HK-2 (cell line): ENCODE results near the gene CYP2S1.
"Not testable (repeated sequence)": the region's sequence is repeated elsewhere in the genome, so short reads cannot be mapped to it uniquely, and the experiment has no call there.

Source experiments
- DNase-seq: peaks from one replicate; pipeline ENCODE4 v3.0.0-alpha.2; 2018; ENCODE audit not compliant: unreplicated experiment

Gene CYP2S1

DNA sequence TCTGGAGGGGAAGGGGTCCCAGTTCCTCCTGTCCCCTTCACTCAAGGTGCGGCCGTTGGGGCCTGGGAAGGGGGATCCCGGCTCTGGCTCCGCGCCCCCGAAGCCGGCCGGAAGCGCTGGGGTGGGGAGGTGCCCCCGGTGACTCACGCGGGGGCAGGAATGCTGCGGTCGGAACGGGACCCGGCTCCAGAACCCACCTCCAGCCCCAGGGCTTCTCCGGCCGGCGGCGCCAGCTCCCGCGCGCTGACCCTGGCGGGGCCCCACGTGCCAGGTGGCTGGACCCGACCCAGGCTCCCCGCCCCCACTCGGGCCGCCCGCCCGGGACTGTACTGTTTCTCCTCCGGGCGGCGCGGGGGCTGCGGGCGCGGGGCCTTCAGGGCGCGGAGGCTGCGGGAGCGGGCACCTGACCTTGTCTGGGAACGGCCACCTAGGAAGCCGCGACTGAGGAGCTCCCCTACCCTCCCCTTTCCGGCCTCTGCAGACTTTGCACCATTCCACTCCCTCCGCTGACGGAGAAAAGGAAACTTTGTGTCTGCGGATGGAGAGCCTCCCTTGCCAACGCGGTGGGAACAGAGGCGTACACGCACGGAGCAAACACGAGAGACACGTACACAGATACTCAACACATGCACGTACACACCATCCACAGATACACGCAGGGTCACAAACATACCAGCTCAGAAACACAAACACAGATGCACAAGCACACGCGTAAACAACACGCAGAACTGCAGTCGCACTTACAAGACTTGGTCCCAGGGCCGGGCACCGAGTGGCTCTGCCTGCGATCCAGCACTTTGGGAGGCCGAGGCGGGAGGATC is 33.2 kb downstream of the CYP2S1 start:
- peak; percentile 95 for DNase-seq

DNA sequence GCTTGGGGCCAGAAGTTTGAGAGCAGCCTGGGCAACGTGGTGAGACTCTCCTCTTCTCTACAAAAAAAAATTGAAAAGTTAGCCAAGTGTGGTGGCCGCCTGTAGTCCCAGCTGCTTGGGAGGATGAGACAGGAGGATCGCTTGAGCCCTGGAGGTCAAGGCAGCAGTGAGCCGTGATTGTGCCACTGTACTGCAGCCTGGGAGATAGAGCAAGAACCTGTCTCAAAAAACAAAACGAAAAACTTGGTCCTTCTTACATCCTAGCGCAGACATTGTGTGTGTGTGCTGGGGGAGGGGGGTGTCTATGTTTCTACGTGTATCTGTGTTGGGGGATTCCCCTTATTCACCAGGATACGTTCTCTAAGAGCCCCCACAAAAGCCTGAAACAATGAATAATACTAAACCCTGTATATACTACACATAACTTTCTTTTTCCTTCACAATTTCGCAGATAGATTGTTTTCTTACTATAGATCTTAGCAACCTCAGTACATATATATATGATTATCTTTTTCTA is 33.9 kb downstream of the CYP2S1 start:
- no peak for DNase-seq

DNA sequence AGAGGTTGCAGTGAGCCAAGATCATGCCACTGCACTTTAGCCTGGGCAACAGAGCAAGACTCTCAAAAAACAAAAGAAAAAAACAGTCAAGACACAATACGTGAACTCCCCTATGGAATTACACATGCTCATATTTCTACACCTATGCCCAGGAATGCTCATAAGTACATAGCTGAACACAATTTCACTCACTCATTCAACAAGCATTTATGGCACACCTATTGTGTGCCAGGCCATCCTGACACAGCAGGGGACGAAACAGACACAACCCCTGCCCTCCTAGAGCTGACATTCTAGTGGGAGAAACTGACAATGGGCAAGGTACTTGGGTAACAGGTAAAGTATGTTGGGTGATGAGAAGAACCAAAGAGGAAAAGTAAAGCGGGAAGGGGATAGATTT is 35.5 kb downstream of the CYP2S1 start:
- no peak for DNase-seq

DNA sequence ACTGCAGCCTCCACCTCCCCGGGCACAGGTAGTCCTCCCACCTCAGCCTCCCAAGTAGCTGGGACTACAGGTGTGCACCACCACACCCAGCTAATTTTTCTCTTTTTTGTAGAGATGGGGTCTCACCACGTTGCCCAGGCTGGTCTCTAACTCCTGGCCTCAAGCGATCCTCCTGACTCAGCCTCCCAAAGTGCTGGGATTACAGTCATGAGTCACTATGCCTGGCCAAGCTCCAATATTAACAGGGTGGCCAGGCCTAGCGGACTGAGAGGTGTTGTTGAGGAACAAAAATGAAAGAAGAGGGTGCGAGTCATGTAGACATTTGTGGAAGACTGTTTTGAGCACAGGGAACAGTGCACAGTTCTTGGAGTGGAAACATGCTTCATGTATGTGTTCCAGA is 36.3 kb downstream of the CYP2S1 start:
- not testable (repeated sequence) for DNase-seq

DNA sequence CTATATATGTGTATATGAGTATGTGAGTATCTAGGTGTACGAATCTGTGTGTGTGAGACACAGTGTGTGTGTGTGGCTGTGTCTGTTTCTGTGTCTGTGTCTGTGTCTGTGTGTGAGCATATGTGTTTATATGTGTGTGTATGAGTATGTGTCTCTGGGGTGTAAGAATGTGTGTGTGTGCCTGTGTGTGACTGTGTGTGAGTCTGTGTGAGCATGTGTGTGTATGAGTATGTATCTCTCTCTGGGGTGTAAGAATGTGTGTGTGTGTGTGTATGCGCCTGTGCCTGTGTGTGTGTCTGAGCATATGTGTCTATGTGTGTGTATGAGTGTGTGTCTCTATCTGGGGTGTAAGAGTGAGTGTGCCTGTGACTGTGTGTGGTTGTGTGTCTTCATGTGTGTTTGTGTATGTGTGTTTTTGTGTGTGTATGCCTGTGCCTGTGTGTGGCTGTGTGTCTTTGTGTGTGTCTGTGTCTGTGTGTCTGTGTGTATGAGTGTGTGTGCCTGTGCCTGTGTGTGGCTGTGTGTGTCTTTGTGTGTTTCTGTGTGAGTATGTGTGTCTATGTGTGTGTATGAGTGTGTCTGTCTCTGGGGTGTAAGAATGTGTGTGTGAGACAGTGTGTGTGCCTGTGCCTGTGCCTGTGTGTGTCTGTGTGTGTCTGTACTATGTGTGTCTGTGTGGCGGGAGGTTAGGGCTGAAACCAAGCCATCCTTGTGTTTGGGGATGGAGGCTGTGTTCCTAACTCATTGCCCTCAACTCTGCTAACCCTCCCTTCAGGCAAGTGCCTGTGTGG is 37.2 kb downstream of the CYP2S1 start:
- no peak for DNase-seq

DNA sequence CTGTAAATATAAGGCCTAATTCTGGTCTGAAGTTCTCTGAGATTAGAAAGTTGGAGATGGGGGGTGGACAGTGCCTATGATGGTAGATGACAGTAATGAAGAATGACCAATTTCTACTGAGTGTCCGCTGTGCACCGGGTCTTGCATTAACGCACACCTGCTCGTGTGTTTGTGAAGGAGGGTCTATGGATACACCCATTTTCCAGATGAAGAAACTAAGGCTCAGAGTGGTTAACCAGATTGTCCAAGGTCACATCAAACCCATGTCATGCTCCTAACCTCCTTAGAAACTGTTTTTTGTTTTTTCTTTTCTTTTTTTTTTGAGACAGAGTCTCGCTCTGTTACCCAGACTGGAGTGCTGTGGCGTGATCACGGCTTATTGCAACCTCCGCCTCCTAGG is 39.7 kb downstream of the CYP2S1 start:
- no peak for DNase-seq

DNA sequence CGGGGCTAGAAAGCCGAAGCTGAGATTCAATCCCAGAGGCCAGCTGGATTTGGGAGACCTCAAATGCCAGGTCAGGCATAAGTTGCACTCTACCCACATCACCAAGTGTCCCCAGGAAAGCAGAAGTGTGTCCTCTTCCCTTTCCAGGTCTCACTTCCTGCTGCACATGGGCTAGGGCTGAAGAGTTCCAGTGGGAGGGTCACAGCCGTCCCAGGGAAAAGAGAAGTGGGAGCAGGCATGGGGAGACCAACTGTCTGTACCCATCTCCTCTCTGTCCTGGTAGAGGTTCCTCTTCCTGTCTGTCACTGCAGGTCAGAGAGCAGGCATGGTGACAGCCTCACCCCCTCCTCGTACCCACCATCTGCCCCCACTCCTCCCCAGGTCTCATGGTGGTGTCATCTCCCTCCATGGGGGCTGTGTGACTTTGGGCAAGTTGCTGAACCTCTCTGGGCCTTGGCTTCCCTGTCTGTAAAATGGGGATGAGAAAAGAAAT is 40.8 kb downstream of the CYP2S1 start:
- DNase-seq = no peak

DNA sequence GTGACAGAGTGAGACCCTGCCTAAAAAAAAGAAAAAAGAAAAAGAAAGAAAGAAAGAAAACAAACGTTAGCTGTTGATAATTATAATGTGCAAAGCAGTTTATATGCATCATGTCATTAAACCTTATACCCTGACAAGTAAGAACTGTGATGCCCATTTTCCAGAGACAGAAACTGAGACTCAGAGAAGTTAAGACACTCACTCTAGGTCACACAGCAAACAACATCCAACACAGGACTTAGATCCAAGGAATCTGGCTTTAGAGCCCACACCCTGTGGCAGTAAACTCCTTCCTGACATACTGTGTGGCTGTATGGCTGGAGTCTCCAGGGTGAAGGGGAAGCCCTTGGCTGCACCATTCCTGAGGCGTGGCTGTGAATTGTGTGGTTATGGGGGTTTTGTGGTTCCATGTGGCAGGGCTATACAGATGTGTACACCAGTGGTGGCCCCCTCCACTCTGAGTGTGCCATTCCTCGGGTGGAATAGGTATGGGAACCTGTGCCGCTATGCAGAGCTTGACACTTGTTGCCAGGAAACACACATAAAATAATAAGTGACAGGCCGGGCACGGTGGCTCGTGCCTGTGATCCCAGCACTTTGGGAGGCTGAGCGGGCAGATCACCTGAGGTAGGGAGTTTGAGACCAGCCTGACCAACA is 41.6 kb downstream of the CYP2S1 start:
- no peak for DNase-seq

DNA sequence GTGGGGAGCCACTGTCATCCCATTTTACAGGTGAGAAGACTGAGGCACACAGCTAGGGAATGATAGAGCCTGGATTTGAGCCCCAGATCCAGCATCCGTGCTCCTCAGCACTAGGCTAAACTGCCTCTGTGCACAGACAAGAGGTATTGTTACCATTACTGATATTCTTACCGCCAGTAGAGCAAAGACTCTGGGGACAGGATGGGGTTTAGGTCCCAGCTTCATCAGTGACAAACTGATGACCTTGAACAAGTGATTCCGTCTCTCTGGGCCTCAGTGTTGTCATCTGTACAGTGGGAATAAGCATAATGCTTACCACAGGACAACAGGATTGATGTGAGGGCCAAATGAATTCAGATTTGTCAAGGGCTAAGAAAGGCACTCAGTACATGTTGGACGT is 42.5 kb downstream of the CYP2S1 start:
- no peak for DNase-seq

DNA sequence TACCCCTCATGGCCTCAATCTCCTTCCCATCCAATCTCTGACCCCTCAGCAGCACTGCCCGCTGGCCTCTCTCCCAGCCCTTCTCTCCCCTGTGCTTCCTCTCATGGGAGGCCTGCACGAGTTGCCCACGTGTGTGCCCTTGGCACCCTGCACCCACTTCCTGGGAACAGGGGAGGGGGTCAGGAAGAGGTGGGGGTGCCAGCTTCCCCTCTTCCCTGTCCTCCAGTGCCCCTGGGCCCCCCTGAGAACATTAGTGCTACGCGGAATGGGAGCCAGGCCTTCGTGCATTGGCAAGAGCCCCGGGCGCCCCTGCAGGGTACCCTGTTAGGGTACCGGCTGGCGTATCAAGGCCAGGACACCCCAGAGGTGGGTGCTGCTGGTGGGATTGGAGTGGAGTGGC is 45.2 kb downstream of the CYP2S1 start:
- DNase-seq = no peak

DNA sequence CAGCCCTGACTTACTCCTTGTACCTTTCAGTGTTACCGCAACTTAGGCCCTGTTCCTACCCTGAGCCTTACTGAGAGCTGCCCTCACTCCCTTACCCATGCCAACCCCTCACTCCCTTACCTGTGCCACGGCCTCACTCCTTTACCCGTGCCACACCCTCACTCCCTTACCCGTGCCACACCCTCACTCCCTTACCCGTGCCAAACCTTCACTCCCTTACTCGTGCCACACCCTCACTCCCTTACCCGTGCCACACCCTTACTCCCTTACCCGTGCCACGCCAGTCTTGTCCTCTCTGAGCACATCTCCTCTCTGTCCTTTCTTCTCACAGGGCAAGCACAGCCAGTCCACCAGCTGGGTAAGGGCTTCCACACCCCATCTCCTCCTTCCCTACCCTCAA is 46.3 kb downstream of the CYP2S1 start:
- DNase-seq = no peak

DNA sequence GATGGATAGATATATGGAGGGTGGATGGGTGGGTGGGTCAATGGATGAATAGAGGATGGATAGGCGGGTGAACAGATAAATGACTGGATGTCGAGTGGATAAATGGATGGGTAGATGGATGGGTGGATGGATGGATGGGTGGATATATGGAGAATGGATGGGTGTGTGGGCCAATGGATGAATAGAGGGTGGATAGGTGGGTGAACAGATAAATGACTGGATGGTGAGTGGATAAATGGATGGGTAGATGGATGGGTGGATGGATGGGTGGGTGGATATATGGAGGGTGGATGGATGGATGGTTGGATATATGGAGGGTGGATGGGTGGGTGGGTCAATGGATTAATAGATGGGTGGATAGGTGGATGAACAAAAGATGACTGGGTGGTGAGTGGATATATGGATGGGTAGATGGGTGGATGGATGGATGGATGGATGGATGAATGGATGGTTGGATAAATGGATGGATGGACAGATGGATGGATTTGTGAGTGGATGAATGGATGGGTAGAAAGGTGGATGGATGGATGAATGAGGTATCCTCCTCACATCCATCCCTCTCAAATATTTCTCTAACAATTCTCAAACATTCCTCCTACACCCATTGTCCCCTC is 47.0 kb downstream of the CYP2S1 start:
- DNase-seq = no peak

DNA sequence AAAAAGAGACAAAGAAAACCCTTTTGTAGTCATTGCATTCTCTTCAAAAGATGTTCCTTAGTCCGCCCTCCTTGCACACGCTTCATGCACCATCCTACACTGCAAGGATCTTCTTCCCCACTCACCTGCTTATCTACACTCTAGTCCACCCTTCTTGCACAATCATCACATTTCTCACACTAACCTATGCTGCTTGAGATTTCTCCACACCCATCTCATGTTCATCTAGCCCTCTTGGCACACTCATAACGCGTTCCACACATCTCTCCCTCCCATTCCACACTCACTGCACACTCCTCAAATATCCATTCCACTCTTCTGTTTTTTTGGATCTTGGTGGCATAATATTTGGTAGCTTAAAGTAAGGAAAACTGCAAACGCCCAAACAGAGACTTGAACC is 48.8 kb downstream of the CYP2S1 start:
- no peak for DNase-seq

DNA sequence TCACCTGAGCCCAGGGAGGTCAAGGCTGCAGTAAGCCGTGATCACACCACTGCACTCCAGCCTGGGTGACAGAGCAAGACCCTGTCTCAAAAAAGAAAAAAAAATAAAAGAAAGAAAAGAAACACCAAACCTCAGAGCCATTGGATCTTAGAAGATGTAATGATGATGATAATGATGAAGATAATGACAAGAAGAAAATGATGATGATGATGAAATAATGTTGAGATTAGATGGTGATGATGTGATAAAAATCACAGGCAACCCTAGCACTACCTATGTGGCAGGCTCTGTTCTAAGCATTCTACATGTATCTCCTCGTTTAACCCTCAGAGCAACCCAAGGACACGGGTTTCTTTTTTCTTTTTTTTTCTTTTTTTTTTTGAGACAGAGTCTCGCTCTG is 51.1 kb downstream of the CYP2S1 start:
- no peak for DNase-seq

DNA sequence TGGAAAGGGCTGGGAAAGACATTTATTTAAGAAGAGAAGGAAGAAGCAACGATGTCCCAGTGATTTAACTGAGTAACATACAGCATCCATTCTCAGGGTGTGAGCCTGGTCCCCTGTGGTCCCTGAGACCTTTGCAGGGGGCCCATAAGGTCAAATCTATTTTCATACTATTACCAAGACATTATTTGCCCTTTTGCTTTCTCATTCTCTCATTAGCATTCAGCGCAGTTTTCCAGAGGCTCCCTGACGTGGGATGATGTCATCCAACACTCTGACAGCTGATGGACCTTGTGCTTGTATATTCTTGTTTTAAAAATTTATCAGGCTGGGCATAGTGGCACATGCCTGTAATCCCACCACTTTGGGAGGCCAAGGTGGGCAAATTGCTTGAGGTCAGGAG is 52.8 kb downstream of the CYP2S1 start:
- DNase-seq = no peak

DNA sequence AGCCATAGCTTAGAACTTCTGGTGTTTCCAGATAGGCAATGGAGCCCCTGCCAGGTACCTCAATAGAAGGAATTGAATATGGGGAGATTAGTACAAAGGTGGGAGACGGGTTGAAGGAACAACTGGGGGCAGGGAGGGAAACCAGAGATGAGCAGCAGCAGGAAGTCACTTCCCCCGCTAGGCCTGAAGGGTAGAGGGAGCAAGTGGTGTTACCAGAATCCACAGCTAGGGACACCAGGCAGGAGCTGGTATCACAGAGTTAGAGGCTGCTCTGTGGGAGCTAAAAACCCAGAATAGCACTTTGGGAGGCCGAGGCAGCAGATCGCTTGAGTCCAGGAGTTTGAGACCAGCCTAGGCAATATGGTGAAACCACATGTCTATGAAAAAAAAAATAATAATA is 55.9 kb downstream of the CYP2S1 start:
- no peak for DNase-seq

DNA sequence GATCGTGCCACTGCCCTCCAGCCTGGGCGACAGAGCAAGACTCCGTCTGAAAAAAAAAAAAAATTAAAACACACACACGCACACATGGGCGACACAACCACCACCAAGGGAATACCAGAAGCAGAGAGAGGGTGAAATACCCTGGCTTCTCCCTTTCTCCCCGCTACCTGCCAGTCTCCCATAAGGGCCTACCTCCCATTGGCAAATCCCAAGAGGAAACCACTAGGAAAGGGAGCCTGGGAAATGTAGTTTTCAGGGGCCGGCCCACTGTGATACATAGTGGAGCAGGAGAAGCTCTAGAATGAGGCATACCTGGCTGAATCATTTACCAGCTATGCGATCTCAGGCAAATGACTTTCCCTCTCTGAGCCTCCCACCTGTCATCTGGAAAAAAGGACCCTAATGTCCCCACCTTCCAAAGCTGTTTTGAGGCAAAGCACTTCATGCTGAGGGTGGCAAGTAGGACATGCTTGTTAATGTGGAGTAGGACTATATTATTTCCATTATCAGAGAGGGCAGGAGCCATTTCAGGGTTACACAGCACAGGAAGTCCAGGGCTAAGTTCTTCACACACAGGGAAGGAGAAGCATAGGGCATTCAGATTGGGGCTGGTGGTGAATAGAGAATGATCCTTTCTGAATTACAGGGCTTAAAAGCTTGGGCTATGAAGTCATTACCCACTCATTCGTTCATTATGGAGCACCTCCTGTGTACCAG is 56.8 kb downstream of the CYP2S1 start:
- peak; percentile 46 for DNase-seq

DNA sequence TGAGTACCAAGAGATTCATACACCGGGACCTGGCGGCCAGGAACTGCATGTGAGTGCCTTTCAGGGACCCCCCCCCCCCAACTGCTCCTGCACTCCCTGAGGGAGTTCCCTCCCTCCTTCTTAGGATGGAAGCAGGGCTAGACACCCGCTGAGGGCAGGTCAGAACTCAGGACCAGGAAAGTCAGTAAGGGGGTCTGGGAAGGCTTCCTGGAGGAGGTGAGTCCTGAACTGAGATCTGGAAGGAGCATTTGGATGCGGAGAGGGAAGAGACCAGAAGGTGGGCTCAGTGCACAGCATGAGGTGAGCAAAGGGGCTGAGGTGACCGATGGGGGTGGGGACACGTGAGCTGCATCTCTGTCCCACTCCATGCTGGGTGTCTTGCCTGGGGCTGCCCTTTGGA is 60.6 kb downstream of the CYP2S1 start:
- no peak for DNase-seq

DNA sequence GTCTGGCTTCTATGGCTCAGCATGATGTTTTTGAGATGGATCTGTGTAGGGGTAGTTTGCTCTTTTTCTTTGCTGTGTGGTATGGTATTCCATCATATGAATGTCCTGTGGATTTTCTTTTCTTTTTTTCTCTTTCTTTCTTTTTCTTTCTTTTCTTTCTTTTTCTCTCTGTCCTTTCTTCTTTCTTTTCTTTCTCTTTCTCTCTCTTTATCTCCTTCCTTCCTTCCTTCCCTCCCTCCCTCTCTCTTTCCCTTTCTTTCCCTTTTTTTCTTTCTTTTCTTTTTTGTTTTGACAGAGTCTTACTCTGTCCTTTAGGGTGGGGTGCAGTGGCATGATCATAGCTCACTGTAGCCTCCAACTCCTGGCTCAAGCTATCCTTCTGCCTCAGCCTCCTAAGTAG is 62.2 kb downstream of the CYP2S1 start:
- DNase-seq = no peak
